Skeletal muscle cell (primary cell): ENCODE data around the gene LAMA2.

Experiments
- DNase-seq: peaks from one replicate; pipeline ENCODE4 v3.0.0-alpha.2; 2010; ENCODE audit warnings: low read depth
- H3K4me3 ChIP-seq: 2 replicates; pipeline ENCODE4 v1.5.1; 2011; ENCODE audit warnings: low read depth, mild to moderate bottlenecking, control low read depth, low read length, moderate library complexity

Gene LAMA2

DNA sequence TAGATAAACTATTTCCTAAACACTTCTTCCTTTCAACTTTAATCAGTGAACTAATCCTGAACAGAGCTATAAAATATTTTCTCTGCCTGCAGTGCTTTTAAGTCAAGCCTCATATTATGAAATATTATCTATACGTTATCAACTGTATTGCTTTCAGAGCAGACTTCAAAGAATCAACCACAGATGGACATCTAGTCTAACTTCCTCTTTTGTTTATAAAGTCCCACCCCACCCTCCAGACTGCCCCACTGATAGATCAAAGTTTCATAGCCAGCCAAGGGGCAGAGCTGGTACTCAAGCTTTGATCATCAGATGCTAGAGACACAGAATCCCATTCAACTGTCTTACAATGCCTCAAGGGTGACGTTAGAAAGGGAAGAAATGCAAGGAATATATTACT is 308.3 kb downstream of the LAMA2 start:
- H3K4me3 ChIP-seq: no peak overlapping the region
- DNase-seq: no peak

DNA sequence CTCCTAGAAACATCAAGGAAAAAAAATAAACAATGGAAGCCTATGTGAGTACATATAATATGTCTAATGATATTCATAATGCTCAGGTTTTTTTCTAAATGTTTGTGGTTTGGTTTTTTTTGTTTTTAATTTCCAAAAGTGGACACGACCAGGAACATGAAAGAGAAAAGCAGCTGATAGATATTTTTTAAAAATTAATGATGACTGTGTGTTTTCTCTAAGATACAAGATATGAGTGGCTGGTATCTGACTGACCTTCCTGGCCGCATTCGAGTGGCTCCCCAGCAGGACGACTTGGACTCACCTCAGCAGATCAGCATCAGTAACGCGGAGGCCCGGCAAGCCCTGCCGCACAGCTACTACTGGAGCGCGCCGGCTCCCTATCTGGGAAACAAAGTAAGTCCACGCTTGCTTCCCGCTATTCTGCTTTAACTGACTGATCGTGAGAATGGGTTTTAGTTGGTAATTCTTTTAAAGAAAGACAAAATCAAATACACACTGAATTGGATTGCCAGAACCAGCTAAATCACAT is 309.6 kb downstream of the LAMA2 start:
- no peak overlapping the region for H3K4me3 ChIP-seq
- no peak for DNase-seq

DNA sequence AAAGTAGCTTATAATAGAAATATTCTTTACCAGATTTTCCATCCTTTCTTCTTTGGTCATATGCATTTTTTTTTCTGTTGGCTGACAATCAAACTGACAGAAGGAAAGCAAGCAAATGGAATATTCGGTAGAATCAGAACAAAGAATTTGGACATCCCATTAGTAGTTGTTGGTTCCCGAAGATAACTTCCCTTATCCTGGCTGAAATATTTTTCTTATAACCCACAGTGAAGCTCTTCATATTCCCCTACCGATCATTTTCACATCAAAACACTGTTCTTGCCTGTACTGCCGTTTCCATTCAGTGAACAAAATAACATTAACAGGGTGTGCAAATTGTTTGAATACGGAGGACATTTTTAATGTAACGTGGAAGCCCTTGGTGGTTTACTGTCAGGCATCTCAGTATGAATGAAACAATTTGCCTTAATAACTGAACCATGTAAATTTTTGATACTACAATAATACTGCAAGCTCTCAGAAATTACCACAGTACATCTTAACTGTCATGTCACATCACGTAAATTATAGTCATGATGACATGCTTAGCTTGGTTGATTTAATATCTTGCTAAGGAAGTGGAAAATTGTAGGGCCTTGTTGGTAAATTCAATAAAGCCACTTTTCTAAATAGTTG is 311.5 kb downstream of the LAMA2 start:
- DNase-seq: no peak

DNA sequence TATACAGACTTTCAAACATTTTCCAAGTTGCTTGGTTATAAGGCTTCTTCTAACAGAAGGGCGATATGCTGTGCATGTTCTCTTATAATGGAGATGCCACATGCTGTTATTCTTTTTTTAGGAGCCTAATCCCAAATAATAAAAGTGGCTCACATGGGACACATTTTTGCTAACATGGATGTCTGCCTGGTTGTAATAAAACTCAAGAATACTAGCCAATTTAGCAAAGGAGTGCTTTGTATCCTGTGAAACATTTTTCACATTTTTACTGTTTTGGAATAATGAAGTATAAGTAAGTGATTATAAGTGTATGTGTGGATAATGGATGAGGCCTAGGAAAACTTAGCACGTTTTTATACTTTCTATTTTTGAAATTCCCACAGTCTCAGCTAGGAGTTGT is 312.2 kb downstream of the LAMA2 start:
- no peak overlapping the region for H3K4me3 ChIP-seq
- no peak for DNase-seq

More for the DNA sequence above, 311.5 kb downstream of the LAMA2 start:
- no peak overlapping the region for H3K4me3 ChIP-seq

DNA sequence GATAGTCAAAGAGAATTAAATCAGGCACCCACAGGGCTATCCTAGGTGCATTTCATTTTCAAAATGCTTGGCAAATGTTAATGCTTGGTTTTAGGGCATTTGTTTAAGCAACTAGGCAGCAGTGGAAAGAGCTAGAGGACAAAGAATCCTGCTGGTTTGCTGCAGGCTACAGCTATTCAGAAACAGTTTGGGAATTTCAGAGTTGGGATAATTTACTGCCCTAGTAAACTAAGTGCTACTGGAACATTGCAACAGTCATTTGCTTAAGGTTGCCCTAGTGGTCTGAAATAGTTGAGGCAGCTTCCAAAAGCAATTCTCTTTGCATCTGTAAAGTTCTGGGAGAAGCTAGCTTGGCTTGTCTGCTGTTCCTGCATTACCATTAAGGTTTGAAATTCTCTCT is 312.7 kb downstream of the LAMA2 start:
- no peak for DNase-seq
- H3K4me3 ChIP-seq: no peak overlapping the region

DNA sequence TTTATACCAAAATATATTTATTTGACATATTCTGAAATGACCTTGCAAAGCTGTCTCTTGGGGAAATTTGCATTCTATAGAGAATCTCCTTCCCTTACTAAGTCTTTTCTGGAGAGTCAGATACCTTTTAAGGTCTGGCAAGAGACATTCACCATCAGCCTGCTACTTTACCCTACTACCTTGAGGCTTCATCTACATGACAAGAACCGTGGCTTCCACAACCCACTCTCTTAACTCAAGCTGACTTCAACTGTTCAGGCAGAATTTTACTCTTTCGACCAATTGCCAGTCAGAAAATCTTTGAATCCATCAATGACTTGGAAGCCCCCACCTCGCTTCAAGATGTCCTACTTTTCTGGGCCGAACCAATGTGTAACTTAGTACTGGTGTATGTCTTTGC is 314.2 kb downstream of the LAMA2 start:
- no peak overlapping the region for H3K4me3 ChIP-seq
- DNase-seq: no peak

DNA sequence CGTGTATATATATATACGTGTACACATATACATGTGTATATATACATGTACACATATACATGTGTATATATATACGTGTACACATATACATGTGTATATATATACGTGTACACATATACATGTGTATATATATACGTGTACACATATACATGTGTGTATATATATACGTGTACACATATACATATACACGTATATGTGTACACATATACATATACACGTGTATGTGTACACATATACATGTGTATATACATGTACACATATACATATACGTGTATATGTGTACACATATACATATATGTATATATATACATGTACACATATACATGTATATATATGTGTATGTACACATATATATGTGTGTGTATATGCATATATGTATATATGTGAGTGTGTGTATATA is 317.2 kb downstream of the LAMA2 start:
- no peak overlapping the region for H3K4me3 ChIP-seq
- no peak for DNase-seq

DNA sequence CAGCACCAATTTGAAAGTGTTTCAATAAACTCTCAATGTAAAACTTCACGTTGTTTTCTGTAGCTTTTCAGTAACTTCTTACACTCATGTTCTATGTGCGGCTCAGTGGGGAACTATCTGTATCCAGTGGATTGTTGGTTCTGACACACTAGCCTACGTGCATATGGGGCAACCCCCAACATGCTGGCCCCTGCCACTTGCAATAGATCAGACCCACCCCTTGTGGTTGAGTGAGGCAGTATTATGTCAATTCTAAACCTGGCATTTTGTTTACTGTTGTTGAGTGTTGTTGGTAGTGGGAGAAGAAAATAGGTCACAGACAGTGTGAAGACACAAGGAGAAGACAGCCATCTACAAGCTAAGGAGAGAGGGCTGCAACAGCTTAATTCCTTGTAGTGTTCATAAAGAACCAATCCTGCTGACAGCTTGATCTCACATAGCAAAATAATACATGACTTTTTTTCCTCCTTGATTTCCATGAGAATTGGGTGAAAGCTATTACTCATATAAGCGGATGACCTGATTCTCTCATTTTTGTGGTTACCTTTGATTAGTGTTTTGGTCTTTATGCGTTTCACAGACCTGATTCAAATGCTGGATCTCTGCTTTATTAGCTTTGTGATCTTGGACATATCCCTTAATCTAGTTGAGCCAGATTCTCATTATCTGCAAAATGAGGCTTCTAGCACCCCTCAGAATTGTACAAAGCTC is 320.4 kb downstream of the LAMA2 start:
- DNase-seq: no peak
- no peak overlapping the region for H3K4me3 ChIP-seq

DNA sequence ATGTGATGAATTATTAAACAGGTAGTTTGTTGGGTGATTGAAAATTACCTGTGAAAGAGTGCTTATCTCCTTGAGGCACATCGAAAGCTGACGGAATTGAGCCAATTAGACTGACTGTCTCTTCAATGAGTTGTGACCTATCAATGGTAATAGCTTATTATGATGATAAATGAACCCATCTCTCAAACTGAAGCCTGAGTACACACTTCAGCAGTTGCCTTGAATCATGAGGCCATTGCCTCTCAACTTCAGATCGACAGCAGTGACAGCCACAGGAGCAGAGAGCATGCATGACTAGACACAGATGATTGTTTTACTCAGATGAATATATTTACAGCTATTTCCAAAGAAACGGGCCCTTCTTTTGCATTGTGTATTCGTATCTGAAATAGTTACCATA is 323.9 kb downstream of the LAMA2 start:
- no peak for DNase-seq
- H3K4me3 ChIP-seq: no peak overlapping the region

DNA sequence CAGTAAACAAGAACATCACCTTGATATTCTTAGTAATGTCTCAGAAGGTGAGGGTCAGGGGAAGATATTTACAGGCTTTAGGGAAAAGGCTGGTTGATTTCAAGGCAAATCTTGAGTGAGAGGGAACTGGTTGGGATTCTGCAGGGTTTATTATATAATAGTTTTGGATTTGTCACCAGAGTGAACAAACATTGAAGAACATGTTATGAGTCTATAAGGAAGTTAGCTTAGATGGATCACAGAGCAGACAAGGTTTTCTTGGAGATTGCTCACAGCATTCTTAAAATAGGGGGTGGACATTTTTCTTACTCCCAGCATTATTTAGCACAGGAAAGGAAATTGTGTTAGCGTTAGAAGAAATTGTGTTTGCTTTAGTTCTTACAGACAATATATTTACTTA is 324.9 kb downstream of the LAMA2 start:
- DNase-seq: no peak
- H3K4me3 ChIP-seq: no peak overlapping the region

DNA sequence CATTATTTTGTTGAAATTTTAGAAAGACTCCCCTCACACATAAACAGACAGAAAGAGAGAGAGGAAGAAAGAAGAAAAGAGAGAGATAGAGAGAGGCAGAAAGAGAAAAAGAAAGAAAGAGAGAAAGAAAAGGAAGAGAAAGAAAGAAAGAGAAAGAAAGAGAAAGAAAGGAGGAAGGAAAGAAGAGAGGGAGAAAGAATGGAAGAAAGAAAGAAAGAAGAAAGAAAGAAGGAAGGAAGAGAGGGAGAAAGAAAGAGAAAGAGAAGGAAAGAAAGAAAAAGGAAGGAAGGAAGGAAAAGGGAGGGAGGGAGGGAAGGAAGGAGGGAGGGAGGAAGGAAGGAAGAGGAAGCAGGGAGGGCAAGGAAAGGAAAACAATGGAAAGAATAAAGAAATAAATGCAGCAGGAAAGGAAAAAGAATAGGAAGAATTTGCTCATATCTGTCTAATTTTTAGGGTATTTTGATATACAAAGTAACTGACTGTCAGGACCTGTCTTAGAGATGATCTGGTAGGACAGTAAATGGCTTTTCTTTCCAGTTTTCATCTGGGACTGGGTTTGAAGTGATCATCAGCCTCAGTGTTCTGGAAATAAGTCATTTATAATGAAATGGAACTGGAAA is 325.6 kb downstream of the LAMA2 start:
- no peak for DNase-seq
- no peak overlapping the region for H3K4me3 ChIP-seq

DNA sequence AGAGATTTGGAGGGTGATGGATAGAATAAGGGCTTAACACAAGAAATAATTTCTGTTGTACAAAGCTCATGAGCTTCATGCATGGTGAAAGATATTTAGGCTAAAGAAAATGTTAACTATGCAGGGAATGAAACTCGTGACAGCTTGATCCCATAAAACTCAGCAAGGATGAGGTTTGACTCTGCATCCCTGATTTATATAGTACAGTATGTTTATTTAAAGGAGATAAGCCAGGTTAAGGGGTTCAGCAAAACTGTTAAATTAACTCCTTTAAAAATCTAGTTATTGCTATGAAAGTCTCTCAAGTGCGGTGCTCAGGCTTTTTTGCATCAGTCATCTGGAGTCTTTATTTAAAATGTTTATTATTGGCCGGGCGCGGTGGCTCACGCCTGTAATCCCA is 326.4 kb downstream of the LAMA2 start:
- DNase-seq: no peak

DNA sequence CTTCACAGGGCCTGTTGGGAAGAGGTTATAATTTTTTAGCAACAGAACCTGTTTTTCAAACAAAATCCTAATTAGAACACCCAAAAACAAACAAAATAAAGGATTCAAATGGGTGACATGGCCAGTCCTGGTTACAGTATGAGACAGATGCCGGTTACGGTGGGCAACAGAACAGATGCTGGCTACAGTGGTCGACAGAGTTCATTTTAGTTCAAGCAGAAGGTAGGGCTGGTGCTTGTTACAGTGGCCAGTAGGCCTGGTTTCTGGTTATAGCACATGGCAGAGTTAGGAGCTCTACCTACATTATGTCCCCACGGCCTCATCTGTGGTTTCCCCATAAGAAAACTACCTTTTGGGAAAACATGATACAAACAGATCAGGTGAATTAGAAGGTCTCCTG is 327.7 kb downstream of the LAMA2 start:
- H3K4me3 ChIP-seq: no peak overlapping the region
- no peak for DNase-seq

More for the DNA sequence above, 326.4 kb downstream of the LAMA2 start:
- H3K4me3 ChIP-seq: no peak overlapping the region

DNA sequence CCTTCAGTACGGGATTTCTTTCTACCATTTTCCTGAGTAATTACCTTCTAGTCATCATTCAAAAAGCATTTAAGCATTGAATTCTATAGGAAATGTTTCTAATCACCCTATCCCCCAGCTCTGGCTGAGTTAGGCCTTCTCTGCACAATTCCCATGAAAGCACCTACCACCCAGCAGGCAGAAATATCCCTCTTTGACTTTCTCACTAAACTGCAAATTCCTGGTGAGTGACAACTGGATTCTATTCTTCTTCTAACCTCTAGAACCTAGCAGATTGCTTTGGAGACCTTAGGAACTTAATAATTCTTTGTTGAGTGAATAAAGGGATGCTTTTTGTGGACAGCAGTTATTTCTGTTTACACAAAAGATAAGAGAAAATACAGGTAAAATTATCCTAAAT is 328.7 kb downstream of the LAMA2 start:
- DNase-seq: no peak
- no peak overlapping the region for H3K4me3 ChIP-seq

DNA sequence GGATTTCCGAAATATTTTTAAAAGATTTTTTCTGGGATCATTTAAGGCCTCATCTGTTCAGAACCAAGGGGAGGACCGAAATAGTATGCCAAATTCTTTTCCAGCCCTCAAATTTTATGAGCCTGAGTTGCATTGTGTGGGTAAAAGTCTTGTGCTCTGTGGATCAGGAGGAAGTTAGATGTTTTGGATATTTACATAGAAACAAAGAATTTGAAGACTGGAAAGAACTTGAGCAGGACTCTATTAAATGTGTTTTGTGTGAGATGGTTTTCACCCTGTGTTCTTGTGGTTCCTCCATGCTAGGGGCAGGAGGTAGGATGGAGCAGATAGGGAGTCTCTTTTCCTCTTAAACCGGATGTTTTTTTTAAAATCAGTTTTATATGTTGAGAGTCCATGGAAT is 329.1 kb downstream of the LAMA2 start:
- no peak for DNase-seq

DNA sequence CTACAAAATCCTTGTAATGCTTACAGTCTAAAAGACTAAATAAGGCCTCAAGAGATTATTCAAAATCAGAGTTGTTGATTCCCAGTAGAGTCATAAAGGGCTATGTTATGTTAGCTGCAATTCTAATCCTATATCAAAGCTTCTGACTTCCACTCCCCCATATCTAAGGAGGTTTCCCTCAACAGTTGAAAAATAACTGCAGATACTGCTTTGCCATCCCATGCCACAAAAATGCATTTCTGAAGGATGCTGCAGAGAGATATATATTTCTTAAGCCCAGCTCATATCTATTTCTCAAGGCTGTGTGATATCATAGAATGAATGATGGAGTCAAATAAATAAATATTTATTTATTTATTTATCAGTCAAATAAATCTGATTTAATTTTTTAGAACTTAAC is 332.3 kb downstream of the LAMA2 start:
- no peak overlapping the region for H3K4me3 ChIP-seq
- DNase-seq: no peak

More for the DNA sequence above, 329.1 kb downstream of the LAMA2 start:
- no peak overlapping the region for H3K4me3 ChIP-seq

DNA sequence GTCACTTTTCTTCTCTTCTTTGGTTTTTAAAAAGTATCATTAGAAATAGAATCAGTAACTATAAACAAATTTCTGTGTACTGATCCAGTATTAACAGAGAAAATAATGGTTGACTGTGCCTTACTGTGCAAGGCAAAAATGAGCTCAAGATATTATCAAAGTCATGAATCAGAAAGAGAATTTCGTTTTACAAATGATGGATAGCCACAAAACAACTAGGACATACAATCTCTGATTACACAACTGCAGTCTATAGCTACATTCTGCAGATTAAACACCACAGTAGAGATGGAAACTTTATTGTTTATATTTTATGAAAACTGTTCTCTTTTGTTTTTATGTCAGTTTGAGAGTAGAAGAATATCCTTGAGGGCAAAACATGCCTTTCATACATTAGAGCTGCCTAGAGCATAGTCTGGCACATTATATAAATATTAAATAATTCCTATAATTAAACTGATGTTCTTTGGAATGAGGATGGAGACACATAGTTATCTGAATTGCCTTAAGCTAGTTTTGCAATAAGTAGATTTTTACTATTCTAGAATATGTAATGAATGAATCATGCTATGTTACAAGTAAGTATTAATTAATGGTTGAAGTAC is 333.1 kb downstream of the LAMA2 start:
- DNase-seq: no peak
- H3K4me3 ChIP-seq: no peak overlapping the region

DNA sequence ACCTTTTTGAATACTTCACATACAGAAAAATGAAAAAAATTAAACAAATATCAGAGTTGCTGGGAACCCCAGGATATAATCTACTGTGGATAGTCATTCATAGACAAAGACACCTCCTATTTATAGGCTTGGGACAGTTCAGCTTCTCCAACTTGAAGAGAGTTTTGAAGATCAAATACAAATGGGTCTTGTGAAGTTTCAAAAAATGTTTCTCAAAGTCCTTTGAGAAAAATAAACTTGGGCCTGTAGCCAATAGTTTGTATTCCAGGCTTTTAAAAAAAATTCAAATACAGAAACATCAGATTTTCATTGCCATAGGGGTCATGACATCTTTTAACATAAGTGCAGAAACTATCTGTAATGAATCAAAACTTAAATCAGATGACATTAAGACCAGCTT is 334.8 kb downstream of the LAMA2 start:
- H3K4me3 ChIP-seq: no peak overlapping the region
- DNase-seq: no peak

DNA sequence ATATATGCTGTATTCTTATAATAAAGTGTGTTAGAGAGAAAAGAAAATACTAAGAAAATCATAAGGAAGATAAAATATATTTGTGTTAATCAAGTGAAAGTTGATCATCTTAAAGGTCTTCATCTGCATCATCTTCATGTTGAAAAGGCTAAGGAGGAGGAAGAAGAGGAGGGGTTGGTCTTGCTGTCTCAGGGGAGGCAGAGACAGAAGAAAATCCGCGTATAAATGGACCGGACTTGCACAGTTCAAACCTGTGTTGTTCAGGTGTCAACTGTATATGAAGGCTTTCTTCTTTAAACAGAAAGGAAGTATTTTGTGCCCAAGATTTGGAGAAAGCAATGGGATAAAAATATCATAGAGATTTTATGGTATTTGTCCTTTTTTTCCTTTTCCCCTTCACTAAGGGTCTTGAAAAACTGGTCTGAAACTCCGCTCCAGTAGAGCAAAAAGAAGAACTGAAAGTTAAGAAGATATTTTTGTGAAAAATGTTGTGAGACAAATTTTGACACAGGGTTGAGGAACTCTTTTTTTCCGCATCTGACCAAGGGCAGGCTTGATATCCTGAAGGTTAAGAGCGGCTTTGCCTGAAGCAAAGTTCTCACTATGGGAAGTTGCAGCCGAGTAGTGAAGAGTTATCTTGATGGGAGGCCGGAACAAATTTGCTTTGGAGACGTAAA is 350.7 kb downstream of the LAMA2 start:
- no peak for DNase-seq
- H3K4me3 ChIP-seq: no peak overlapping the region
